Activated T-cell treated with anti-CD3 and anti-CD28 coated beads for 48 hours (primary cell): ENCODE data around the gene CDON.

Experiments
- DNase-seq: peaks from one replicate; pipeline ENCODE4 v3.0.0-alpha.2; 2020; ENCODE audit warnings: low read depth

The CDON gene

DNA sequence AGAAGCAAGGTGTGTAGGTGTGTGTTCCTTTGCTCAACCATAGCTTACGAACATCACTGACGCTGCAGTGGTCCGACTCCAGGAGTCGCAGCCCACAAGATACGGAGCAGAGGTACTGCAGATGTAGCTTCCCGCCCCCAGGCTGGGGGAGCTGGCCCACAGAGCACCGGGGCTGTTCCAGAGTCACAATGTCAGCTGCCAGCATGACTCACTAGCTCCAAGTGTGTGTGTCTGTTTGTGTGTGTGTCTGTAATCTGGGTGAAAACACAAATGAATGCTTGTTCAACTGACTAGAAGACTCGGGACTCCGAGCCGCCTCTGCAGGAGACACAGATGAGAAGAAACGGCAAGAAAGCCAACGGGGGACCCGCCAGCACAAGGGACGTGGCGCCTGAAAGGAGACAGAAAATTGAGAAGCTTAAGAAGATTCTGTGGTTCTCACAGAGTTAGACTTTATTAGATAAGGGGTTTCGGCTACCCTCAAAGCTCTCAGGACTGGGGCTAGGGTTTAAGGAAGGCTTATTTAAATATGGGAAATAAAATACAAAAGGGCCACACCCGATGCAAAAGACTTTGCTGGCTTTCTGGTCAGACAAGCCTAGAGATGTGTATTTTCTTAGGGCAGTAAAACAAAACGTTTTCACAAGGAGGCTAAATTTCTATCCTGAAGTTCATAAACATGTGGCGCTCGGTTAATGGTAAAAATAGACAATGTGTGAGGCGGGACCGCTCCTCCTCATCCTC, 106.1 kb downstream of the CDON start:
- DNase-seq = no peak

DNA sequence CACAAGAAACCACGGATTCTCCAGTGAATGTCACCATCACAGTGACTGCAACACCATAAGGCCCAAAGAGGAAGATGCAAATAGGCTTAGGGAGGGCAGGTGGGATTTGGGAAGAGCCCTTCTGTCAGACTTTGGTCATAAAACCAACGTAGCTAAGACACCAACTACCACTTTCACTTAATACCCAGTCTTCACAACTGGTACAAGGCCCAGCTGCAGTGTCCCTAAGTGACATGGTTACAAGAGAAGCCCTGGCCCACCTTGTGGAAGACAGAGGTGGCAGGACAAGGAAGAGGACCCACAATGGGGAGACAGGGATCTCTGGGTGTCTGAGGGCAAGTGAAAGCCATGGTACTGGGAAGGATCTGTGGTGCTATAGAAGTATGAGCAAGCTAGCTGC, 106.8 kb downstream of the CDON start:
- DNase-seq = no peak

DNA sequence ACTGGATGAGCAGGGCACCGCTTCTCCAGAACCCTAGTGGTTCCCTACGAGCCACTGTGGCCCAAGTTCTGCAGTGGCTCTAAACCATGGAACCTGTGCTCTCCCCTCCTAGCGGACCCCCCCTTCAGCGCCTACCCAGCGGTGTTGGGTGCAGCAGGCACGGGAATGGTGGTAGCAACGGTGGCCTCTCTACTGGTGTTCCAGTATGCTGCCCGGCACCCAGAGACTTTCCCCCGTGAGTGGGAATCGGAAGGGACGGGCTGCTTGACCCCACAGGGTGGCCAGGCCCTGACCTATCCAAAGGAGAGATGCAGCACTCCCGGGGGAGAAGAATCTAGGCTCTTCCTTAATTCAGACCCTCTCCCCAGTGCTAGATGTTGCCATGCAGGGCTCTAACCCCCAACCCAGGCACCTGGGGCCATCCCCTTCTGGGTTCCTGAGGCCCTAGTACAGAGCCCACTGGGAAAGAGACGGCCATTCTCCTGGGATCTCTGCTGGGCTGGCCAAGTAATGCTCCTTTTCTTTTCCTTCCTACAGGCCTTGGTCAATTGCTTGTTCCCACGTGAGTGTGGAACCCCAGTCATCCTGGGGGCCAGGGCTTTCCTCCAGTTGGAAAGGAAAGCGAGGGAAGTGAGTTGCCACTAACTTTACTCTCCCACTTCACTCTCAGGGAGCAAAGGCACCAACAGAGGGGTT, 107.6 kb downstream of the CDON start:
- DNase-seq = no peak

DNA sequence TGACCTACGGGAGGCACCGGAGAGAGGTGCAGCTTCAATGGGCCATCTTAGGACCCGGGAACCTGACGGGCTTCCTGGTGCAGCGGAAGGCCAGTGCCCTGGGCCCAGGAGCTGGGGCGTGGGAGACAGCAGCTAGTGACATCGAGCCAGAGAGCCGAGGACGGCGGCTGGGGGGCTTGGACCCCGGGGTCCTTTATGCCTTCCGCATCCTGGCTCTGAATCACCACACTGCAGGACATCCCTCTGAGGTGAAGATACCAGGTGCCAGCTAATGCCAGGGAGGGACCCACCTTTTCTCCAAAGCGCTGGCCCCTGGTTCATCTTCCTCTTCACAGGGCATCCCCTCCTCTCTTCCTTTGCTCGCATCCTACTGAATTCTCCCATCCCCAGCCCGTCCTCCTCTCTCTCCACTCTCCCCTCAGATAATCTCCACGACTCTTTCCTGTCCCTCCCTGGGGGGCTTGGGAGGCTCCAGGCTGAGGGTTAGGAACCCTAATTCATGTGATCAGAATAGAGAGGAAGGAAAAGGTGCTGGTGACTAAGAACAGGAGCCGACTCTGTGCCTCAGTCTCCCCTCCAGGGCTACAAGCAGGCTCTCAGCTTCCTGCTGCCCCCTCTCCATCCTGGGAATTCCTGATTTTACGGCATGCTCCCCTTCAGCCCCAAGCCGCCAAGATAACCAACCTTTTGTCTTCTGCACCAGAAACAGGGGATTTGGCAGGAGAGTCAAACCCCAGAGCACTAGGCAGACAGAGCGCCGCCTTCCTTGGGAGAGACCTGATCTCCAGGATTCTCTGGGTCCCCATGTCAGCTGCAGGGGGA, 108.3 kb downstream of the CDON start:
- DNase-seq = no peak

DNA sequence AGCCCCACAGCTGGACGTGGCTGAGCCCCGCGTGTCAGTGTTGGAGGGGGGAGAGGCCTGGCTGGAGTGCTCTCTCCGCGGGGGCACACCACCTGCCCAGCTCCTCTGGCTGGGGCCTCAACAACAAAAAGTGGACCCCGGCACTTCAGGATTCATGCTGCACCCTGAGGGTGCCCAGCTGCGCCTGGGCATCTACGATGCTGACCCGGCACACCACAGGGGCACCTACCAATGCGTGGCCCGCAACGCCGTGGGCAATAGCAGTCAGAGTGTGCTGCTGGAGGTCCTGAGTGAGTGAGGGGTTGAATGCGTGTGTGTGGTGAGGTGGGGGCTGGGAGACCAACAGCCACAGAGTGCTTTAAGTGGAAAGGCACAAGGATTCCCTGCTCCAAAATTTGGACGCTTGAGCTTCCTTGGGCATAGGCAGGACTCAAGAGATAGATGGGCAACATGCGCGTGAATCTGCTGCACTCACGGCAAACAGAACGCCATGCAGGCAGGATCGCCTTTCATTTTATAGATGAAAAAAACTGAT, 109.2 kb downstream of the CDON start:
- DNase-seq = no peak

DNA sequence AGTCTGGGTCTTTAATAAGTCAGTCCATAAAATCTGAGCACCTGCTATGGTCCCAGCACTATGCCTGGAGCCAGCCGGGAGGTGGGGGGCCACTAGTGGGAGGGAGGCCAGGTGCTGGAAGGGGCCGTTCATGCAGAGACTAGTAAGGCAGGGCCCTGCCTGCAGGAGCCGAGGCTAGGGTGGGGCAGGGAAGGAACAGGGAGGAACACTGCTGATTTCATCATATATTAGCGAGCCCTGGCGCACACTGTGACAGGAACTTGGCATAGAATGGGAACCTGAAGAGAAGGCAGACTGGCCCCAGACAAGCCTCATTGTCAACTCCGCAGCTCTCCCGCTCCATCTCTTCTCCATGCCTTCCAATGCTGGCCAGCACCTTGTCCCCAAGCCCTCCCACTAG, 109.7 kb downstream of the CDON start:
- no peak for DNase-seq

DNA sequence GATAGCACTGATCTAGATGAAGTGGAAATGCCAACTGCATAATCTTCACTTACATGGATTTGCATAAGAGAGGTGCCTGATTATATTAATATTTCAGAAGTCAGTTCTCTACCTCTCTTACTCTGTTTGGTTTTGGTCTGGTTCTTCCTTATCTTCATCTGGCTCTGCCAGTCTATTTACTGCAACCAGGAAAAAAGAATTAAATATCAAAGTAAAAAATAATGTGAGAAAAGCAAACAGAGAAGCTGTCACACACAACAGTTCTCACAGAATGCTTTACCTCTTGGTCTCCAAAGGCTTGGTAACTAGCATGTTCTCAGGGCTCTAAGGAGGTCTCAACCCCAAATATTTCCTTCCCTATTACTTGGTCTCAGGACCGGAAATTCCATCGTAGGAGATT, 110.1 kb downstream of the CDON start:
- no peak for DNase-seq

DNA sequence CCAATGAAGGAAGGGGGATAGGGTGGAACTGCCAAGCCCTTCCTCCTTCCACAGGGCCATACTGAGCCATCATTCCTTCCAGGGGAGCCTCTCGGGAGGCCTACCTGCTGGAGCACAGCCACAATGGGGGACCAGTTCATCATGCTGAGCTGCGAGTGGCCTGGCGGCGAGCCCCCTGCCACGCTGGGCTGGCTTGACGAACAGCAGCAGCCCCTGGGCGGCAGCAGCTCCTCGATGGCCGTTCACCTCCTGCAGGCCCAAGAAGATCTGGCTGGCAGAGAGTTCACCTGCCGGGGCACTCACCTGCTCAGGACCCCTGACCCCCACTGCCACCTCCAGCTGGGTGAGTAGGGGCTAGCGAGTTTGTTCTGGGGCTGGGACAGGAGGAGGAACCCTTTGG, 110.9 kb downstream of the CDON start:
- DNase-seq = no peak

DNA sequence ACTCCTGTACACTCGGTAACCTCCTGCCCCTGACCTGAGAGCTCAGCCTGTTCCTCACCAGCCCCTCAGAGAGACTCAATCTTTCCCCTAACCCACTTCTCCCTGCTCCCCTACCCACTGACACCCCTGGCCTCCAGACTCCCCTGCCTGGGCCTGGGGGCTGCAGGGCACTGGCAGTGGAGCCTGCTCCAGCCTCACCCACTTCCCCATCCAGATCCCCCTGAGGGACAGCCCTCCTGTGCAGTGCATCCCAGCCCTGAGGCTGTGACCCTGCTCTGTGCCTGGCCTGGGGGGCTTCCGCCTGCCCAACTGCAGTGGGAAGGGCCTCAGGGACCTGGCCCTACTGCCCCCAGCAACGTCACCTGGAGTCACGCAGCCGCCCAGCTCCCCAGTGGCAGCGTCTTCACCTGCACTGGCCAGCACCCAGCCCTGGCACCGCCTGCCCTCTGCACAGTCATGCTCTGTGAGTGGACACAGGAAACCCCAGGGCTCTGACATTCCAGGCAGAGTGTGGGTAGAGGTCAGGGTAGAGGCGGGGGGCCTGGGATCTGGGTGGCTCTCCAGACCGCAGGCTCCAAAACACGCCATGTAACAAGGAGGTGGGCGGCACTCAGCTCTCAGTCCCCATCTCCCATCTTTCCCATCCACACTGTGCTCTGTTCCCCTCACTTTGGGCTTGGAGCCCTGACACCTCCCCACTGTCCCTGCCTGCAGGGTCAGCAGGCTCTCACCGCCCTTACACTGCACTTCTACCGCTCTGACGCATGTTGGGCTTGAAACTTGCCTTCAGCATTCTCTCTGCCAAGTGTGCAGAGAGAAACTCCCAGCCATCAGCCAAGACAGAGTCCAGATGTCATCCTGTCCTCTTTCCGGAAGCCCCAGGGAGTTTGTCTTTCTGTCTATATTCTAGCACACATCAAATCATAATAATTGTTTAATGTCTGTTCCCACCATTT, 111.7 kb downstream of the CDON start:
- no peak for DNase-seq

DNA sequence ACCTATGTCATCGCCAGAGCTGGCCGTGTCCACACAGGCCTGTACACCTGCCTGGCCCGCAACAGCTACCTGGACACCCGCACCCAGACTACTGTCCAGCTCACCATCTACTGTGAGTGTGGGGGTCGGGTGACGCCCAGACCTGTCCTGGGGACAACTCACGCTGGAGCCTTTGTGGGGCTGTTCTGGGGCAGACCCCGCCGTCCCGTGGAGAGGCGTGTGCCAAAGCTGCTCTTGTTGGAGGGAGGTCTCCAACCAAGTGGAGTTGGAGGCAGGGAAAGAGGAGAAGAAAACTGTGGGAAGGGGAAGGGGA, 112.5 kb downstream of the CDON start:
- no peak for DNase-seq

DNA sequence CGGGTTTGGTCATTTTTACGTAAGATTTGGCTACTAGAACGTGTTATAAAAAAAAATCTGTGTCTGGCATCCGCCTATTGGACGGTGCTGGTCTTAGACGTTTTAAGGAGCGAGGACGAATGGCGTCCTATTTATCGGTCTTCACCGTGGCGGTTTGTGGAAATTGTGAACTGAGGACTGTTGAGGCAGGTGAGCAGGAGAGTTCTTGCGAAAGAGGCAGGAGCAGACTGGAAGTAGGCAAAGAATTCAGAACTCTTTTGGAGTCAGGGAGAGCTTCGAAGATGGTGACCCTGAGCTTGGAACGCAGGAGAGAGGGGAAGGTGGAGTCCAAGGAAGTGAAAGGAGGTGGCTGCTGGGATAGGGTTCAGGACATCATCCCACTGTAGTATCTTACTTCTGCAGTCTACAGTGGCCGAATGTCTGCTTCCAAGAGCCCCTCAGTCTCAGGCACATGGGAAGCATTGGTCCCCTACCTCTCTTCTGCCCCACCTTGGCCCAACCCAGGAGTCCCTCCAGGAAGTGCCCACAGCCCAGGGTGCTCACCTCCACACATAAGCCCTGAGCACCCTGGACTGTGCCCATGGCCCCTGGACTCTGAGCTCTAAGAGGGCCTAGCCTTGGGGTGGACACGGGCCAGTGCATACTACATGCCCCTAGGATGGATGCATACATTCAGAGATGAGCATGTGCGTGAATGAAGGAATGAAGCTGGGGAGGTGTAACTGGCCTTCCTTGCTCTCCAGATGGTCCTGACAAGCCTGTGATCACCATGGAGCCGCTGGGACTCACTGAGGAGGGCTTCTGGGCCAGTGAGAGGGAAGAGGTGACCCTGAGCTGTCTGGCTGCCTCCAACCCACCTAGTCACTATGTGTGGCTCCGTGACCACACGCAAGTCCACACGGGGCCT, 113.1 kb downstream of the CDON start:
- DNase-seq = no peak

DNA sequence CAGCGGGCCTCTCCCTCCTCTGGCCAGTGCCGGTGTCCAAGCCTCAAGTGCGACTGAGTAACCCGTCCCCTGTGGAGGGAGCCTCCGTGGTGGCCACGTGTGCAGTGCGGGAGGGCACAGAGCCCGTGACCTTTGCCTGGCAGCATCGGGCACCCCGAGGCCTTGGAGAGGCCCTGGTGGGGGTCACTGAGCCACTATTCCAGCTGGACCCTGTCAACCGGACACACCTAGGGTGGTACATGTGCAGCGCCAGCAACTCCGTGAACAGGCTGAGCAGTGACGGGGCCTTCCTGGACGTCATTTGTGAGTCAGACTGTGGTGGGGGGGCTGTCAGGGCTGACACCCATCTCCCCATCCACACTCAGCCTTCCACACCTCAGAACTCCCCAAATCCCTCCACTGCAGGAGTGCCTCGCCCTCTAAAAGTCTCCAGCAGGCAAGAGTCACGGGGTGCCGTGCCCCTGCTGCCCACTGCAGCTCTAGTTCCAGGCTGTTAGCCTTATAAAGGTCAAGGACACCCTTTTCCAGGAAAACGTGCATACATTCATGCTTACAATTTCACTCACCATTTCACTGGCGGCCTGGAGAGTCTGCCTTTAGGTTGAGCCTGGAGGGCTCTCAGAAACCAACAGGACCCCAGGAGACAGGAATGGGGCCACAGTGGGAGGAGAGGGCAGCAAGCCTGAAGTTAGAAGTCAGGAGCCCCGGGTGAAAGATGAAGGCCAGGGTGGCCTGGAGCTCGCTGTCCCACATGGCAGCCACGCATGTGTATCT, 114.2 kb downstream of the CDON start:
- DNase-seq = no peak

DNA sequence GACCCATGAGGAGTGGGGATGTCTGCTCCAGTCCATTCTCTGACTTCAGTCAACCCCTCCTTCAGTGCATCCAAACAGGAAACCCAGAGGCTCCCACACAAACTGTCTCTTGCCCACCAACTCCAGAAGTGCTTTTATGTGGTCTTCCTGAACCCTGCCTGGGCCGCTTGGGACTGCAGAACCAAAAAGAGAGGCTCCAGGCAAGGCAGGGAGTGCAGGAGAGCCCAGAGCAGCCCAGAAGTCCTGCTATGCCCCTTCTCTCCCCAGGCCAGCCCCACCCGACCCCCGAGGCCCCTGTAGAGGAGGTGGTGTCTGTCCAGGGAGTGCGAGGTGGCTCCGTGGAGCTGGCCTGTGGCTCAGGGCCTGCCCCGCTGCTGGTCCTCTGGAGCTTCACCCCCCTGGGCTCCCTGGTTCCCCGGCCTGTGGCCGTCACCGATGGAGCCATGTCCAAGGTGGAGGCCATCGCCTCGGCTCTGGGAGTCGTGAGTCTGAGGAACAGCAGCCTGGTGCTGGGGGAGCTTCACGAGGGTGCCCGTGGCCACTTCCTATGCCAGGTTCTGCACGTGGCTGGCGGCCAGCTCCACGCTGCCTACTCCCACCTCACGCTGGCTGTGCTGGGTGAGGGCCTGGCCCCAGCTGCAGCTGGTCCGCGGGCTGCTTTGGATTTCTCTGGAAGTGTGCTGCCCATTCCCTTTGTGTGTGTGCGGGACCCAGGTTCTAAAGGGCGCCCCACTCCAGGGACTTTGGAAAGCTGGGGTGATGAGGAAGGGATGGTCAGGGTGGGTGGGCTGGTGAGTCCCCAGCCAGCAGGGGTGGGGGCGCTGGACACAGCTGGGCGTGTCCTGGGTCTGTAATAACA, 115.0 kb downstream of the CDON start:
- DNase-seq = no peak

DNA sequence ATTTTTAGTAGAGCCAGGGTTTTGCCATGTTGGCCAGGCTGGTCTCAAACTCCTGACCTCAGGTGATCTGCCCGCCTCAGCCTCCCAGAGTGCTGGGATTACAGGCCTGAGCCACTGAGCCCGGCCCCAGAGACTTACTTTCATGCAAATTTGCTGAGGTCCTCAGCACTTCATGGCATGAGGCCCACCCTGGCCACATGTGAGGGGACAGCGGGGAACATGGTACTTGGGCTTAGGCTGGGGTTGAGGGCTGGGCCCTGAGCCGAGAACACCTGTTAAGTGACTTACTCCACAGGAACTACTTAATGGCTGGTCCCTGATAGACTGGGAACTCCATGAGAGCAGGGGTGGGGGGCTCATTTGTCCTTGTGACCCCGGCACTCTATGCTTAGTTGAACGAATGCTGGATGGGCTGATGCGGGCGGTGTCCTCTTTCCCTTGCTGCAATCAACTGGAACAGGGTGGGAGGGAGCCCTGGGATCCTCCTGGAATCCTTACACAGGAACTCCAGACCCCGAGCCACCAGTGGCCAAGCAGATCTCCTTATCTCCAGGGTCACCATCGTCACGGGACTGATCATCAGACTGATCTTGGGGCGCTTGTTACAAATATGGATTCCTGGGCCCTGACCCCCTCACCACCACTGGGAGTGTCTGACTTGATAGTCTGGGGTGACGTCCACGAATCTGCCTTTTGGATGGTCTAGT, 115.8 kb downstream of the CDON start:
- DNase-seq = no peak

DNA sequence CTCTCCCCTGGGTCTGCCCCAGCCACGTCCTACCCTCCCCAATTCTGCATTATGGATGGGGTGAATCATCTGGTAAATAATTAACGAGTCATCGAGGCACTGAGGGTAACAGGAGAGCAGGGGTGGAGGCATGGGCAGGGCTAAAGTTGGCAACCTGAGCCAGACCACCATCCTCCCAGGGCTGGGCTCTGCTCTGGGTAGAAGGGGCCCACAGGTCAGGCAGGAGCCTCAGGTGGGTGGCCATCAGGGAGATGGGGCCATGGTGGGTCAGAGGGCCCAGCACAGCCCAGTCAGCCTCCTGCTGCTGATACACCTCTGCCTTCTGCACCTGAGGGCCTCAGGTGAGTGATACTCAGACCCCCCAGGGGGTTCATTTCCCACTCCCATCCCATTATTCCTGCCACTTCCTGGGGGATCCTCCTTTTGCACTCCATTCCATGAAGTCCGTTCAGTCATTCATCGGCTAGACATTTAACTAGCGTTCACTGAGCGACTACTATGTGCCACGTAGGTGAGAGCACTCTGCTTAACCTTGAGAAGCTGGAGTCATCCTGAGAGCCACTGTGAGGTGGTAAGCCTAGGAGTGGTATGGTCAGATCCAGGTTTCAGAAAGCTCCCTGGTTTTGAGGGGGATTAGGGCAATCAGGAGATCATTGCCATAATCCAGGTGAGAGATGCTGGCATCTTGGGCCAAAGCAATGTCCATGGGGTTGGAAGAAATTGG, 116.7 kb downstream of the CDON start, which contains the start of gene VSIG10L2:
VSIG10L2 (plus strand) TSS at position 248 of the 724 bp plus-strand sequence; CDS start at position 260, 12 bp downstream.
- DNase-seq = no peak

DNA sequence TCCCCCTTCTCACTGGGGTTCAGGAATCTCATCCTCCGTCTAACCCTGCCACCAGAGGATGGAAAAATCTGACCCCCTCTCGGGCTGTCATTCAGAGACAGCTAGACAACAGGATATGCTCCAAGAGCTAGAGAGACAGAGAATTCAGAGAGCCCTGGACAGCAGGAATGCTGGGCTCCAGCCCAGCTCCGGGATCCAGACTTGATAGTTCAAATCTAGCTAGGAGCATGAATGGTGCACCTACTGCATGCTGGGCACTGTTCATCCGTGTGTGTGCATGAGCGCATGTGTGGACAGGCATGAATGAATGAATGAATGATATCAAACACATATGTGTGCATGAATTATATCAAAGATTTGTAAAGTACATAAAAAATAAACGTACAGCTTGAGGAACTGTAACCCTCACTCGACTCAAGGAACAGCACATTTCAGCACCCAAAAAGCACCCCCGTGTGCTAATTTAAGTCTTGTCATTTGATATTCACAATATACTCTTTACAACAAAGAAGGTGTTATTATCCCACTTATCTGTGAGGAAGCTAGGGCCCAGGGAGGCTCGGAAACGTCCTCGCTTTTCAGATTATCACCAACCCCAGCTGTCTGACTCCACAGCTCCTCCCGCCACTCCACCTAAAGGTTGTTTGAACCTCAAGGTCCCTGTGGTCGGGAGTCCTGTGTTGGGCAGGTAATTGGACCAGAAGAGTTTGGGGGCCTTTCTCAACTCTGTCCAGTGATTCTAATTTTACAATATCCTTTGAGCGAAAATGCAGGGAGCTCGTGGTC, 117.5 kb downstream of the CDON start:
- DNase-seq = no peak
